Prostate gland (tissue), 2 donors: Measurements from ENCODE around the gene FBXO3.

Source experiments
- CTCF ChIP-seq, 4 experiments: fragments of 200-600 bp in 2 of 4; fragments of 450-650 bp in 2 of 4; sonication (generic) in 2 of 4; IDR thresholded peaks; 1 replicate in 3 of 4; 2 replicates in 1 of 4; pipeline ENCODE4 v1.5.1; 2016 to 2019; ENCODE audit warnings: antibody characterized with exemption in 4 of 4, mild to moderate bottlenecking in 2 of 4, moderate library complexity in 2 of 4
- POLR2A ChIP-seq: fragments of 450-650 bp; IDR thresholded peaks from one replicate; pipeline ENCODE4 v1.6.1; 2016; ENCODE audit warnings: antibody characterized with exemption, mild to moderate bottlenecking
- POLR2AphosphoS5 ChIP-seq: sonication (generic); formaldehyde crosslinking; IDR thresholded peaks from one replicate; pipeline ENCODE4 v1.6.1; 2017; ENCODE audit warnings: antibody characterized with exemption

- TF ChIP-seq POLR2AphosphoS5 (no peak), CTCF (IDR thresholded peaks at IDR 0.05) (no peak), POLR2A (no peak)
Measured at GRCh38 chr11:33721426-33721825, 52.9 kb downstream of the FBXO3 start.
